RWPE2 (cell line): Measurements from ENCODE around the gene DSN1.

Experiments used
- ATAC-seq: fragments of 200-7000 bp; cut with Tn5 transposase; 3 replicates; pipeline ENCODE4 v1.9.1; 2021; ENCODE audit warnings: low read depth
- DNase-seq: peaks from one replicate; pipeline ENCODE4 v3.0.0-alpha.2; 2020; ENCODE audit warnings: low spot score
- H3K27ac ChIP-seq: fragments of 450-650 bp; 2 replicates; pipeline ENCODE4 v1.5.1; 2017; ENCODE audit warnings: mild to moderate bottlenecking; ENCODE audit not compliant: poor library complexity, severe bottlenecking
- H3K27me3 ChIP-seq: fragments of 250-450 bp; sonication (Bioruptor Pico); 2 replicates; pipeline ENCODE4 v1.5.1; 2021; ENCODE audit warnings: mild to moderate bottlenecking, moderate library complexity; ENCODE audit not compliant: insufficient read depth, poor library complexity, severe bottlenecking
- H3K36me3 ChIP-seq: fragments of 250-450 bp; sonication (Bioruptor Pico); 2 replicates; pipeline ENCODE4 v1.5.1; 2020; ENCODE audit warnings: low read depth, mild to moderate bottlenecking, moderate library complexity
- H3K4me1 ChIP-seq: fragments of 250-450 bp; sonication (Bioruptor Pico); 2 replicates; pipeline ENCODE4 v1.5.1; 2021; ENCODE audit warnings: mild to moderate bottlenecking, moderate library complexity; ENCODE audit not compliant: insufficient read depth, poor library complexity, severe bottlenecking
- H3K4me3 ChIP-seq: fragments of 250-450 bp; sonication (Bioruptor Pico); 2 replicates; pipeline ENCODE4 v1.5.1; 2021; ENCODE audit warnings: mild to moderate bottlenecking, moderate library complexity; ENCODE audit not compliant: severe bottlenecking
- H3K9me3 ChIP-seq: fragments of 250-450 bp; sonication (Bioruptor Pico); 2 replicates; pipeline ENCODE4 v1.5.1; 2021; ENCODE audit warnings: mild to moderate bottlenecking, moderate library complexity; ENCODE audit not compliant: severe bottlenecking
- CTCF ChIP-seq: fragments of 450-650 bp; IDR thresholded peaks from one replicate; pipeline ENCODE4 v1.5.1; 2017; ENCODE audit warnings: mild to moderate bottlenecking, moderate library complexity; ENCODE audit not compliant: poor library complexity, severe bottlenecking

Gene DSN1

GRCh38 chr20:36773597-36774390, at the start of gene DSN1:
DSN1 (minus strand) TSS chr20:36773763; CDS start chr20:36771458, 2,305 bp downstream.
- ATAC-seq, result peak; percentile 77
- H3K4me3 ChIP-seq, result peak within 1 kb of the TSS; percentile 77
- H3K4me1 ChIP-seq, result peaks cover 5% of the 10 kb centered on the region
- H3K27ac ChIP-seq, result peak within 1 kb of the TSS; percentile 59
- peaks cover 28% of the 10 kb centered on the region for H3K36me3 ChIP-seq
- TF ChIP-seq CTCF, result peak; percentile 99
- H3K9me3 ChIP-seq, result no peaks in the 10 kb centered on the region
- peak; percentile 100 for DNase-seq
- no peaks in the 10 kb centered on the region for H3K27me3 ChIP-seq

GRCh38 chr20:36823121-36823520, 49.6 kb upstream of the DSN1 start:
- no peaks in the 10 kb centered on the region for H3K9me3 ChIP-seq
- H3K4me3 ChIP-seq, result no peak overlapping the region
- no peak for ATAC-seq
- no peak for DNase-seq
- no peaks in the 10 kb centered on the region for H3K27me3 ChIP-seq
- no peaks in the 10 kb centered on the region for H3K4me1 ChIP-seq
- no peak for TF ChIP-seq CTCF
- no peak overlapping the region for H3K27ac ChIP-seq
- H3K36me3 ChIP-seq, result peaks cover 90% of the 10 kb centered on the region

GRCh38 chr20:36821964-36822437, 48.4 kb upstream of the DSN1 start:
- Histone ChIP-seq H3K9me3 (no peaks in the 10 kb centered on the region), H3K27me3 (no peaks in the 10 kb centered on the region), H3K4me3 (no peak overlapping the region), H3K27ac (no peak overlapping the region), H3K36me3 (peaks cover 86% of the 10 kb centered on the region), H3K4me1 (no peaks in the 10 kb centered on the region)
- no peak for TF ChIP-seq CTCF
- peak; percentile 53 for ATAC-seq
- no peak for DNase-seq

GRCh38 chr20:36820928-36821327, 47.4 kb upstream of the DSN1 start:
- DNase-seq, result no peak
- TF ChIP-seq CTCF, result no peak
- ATAC-seq, result no peak
- peaks cover 88% of the 10 kb centered on the region for H3K36me3 ChIP-seq
- no peak overlapping the region for H3K27ac ChIP-seq
- H3K4me1 ChIP-seq, result no peaks in the 10 kb centered on the region
- H3K4me3 ChIP-seq, result no peak overlapping the region
- no peaks in the 10 kb centered on the region for H3K9me3 ChIP-seq
- no peaks in the 10 kb centered on the region for H3K27me3 ChIP-seq

- no peaks in the 10 kb centered on the region for H3K27me3 ChIP-seq
- H3K4me3 ChIP-seq, result no peak overlapping the region
- no peak for ATAC-seq
- no peaks in the 10 kb centered on the region for H3K4me1 ChIP-seq
- H3K9me3 ChIP-seq, result no peaks in the 10 kb centered on the region
- no peak overlapping the region for H3K27ac ChIP-seq
- DNase-seq, result no peak
- H3K36me3 ChIP-seq, result peaks cover 88% of the 10 kb centered on the region
- TF ChIP-seq CTCF, result no peak
Observed at GRCh38 chr20:36820073-36820472, 46.5 kb upstream of the DSN1 start.
